NCI-H2196 treated with DMSO at 0.1 percent for 48 hours (cell line): ENCODE measurements around the gene ARID5A.

Experiments used
- DNase-seq: peaks from one replicate; lab custom pipeline; 2025; ENCODE audit not compliant: unreplicated experiment; lab: John Stamatoyannopoulos, UW

The ARID5A gene

DNA sequence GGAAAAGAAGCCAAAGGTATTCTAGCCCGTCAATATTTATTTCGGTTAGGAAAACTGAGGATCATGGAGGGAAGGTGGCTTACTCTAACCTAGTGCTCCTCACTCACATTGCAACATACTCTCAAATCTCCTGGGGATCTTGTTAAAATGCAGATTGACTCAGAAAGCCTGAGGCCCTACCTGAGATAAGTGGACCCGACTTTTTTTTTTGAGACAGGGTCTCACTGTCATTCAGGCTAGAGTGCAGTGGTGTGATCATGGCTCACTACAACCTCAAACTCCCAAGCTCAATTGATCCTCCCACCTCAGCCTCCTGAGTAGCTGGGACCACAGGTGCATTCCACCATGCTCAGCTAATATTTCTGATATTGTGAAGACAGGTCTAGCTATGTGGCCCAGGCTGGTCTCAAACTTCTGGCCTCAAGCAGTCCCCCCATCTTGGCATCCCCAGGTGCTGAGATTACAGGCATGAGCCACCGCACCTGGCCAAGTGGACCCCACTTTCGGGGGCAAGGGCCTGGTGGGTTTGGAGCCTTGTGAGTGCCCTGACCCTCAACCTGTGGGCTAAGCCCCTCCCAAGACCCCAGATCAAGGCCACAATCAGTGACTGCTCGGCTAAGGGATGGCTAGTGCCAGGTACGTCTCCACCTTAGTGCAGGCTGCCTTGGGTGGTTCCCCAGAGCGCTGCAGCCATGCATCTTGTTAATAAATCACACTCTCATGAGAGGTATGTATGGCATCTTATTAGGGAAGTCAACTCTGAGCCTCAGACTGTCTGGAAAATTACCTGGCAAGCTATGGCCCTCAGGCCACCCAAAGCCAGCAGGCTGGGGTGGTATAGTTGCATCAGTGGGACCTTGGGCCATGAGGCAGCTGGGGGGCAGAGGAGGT lies 30.3 kb upstream of the ARID5A start:
- DNase-seq: no peak

GRCh38 chr2:96506907-96507240 lies 29.7 kb upstream of the ARID5A start:
- no peak for DNase-seq

GRCh38 chr2:96507957-96508520 lies 28.5 kb upstream of the ARID5A start:
- DNase-seq: peak; percentile 10

- no peak for DNase-seq
Observed at GRCh38 chr2:96508521-96509113, 27.9 kb upstream of the ARID5A start.

- peak; percentile 79 for DNase-seq
Observed at GRCh38 chr2:96509114-96509846, 27.3 kb upstream of the ARID5A start.

- DNase-seq: no peak
Observed at GRCh38 chr2:96509847-96510230, 26.7 kb upstream of the ARID5A start.

- no peak for DNase-seq
Observed at GRCh38 chr2:96510931-96511595, 25.5 kb upstream of the ARID5A start.

- DNase-seq: no peak
Observed at GRCh38 chr2:96511851-96512250, 24.7 kb upstream of the ARID5A start.

DNA sequence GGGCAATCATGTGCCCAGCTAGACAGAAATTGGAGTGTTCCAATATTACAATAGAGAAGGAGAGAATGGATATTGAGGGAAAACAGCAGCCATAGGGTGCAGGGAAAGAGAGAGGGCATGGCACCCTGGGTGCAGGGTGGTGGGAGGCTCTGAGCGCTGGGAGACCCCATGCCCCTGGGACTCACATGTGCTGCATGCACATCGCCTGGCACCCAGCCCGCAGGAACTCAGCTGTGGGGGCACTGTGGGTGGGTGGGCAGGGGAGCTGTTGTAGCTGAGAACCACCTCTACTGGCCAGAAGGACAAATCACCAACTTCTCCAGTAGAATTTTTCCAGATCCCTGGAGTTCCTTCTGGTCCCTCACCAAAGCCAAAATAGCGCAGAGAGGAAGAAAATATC lies 24.2 kb upstream of the ARID5A start:
- no peak for DNase-seq

- DNase-seq: no peak
Observed at GRCh38 chr2:96514521-96514920, 22.0 kb upstream of the ARID5A start.

DNA sequence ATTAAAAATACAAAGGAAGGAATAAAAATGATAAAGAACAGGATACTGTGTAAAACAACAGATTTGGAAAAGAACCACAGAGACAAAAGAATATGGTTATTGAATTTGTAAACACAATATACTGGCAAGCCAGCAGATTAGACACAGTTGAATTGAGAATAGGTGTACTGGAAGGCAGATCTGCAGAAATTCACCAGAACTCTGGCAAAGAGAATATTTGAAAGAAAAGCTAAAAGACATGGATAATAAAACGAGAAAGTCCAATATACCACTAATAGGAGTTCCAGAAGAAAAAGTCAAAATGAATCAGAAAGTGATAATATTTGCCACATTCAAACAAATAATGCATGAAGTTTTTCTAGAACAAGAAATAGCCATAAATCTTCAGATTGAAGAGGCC lies 19.5 kb upstream of the ARID5A start:
- no peak for DNase-seq

- no peak for DNase-seq
Observed at GRCh38 chr2:96520231-96520630, 16.3 kb upstream of the ARID5A start.

DNA sequence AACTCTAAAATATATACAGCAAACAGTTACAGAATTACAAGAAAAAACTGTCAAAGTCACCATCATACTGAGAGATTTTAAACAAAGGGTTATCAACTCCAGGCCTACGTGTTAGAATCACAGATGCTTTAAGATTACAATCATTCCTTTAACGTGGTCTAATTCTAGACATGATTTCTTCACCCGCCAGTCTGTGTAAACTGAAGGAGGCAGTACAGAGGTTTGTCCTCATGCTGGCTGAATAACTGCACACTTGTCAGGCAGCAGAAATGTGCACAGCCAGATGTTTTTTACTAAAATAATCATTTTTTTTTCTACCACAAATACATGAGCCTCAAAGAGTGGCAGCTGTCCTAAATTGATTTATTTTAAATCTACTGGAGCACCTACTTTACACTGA lies 15.9 kb upstream of the ARID5A start:
- DNase-seq: no peak

DNA sequence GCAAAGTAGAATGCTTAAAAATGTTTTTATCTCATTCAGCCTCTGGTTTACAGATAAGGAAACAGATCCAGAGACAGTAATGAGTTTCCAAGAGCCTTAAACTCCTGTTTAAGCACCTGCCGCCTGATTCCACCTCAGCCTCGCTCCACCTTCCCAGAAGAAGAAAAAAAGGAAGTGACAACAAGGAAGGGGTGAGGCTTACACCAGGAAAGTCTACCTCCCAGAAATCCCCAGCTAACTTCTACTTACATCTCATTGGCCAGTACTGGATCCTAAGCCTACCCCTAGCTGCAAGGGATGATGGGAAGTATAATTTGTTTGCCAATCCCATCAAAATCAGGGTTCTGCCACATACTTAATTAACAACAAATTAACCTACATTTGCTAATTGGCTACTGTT lies 15.3 kb upstream of the ARID5A start:
- no peak for DNase-seq

DNA sequence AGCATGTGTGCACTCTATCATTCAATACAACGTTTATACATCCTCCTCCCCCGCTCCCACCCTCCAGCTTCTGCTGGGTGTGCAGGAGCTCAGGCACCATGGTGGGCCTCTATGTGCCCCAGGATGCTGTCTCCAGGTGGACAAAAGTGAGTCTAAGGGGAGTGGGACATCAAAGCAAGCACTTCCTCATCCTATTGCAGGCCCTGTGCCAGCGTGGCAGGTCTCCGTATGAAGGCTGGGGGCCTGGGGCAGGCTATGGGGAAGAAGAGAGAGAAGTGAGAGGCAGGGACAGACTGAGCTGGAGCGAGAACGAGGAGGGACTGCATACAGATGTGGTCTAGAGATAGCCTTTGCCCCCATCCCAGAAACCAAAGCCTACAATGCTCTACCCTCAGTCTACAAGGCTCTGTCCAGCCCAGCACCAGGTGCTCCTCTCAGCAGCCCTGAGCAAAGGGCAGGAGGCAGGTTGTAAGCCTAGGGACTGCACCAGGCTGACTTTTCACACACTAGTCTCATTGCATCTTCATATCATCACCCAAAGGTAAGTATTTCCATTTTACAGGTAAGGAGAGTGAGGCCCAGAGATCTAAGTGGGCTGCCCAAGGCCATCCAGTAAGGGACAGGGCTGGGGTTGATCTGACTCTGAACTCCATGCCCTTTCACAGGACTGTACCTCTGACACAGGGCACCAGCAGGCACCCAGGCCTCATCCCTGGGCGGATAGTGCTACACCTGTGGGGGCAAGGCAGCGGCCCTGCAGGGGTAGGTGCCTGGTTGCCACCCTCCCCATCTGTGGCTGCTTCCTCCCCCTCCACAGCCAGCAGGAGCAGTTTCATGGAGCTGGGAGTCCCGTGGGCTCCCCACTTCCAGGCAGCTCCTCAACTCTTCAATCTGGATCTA lies 14.0 kb upstream of the ARID5A start:
- no peak for DNase-seq

DNA sequence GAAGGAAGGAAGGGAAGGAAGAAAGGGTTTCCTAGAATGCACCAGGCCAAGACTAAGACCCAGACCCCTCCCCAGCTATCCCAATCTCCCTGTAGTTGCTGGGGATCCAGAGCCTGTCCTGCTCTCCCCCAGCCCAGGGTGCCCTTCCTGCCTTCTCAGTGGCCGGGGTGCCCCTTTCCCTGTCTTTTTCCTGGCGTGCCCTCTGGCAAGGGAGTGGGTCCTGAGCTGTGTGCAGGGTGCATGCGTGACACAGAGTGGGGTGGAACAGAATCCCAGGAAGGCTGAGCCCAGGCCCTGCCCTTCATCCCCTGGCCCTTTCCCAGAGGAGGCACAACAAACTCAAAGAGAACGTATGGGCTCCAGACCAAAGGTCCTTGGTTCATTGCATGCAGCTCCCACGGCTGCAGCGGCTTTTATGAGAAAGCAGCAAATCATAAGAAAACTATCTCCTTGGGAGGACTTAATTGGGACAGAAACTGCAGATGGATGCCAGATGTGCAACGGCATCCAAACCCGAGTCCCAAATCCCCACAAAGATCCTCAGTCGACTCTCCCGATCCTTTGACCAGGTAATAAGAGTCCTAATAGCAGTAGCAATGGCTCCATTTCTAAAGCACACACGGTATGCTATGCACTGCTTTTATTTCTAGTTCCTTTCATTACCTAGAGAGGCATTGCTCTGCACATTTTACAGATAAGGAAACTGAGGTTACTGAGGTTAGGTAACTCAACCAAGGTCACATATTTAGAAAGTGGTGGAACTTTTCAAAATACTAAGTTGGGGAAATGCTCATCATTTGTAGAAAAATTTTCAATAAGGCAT lies 12.7 kb upstream of the ARID5A start:
- DNase-seq: no peak

DNA sequence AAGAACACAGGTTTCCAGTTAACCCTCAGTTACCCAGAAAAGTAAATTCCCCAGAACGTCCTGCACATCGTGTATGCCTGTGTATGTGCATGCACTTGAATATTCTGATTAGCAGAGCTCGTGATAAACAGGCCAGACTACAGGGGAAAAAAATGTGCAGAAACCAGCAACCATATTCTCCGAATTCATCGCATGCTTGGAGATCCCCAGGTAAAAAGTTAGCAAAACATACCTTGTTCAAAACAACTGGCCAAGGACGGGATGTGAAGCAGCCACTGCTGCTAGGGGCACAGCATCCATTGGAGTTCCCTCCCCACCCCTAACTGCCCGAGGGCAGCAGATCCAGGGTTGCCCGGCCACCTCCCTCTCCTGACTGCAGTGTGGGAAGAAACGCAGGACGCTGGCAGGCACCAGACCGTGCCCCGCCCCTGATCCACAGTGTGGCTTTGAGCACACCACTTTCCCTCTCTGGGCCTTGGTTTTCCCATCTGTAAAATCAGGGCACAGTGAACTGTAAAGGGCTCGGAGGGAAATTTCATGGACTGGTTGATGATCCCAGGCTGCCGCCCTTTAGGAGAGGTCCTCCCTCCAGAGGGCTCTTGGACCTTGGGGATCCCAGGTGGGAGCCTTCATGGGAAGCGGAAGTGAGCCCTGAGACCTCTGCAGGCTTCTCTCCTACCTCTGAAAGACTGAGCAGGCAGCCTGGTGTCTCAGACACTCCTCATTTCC lies 11.9 kb upstream of the ARID5A start:
- DNase-seq: no peak

DNA sequence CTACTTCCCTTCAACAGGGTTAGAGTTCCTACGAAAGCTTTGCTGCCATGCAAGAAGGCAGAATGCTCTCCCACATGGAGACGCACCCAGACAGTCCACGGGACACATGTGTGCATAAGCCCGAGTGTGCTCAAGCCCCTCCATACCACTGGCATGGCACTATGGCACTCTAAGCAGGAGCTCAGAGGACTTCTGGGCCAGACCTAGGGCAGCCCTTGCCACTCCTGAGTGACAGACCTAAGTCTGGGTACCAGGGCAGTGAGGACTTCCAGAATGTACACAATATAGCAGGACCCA lies 11.4 kb upstream of the ARID5A start:
- DNase-seq: no peak

- DNase-seq: no peak
Observed at GRCh38 chr2:96526101-96526591, 10.4 kb upstream of the ARID5A start.
